Hepatocyte (in vitro differentiated cells): Measurements from ENCODE around the gene ZMYND8. TPM values are rescaled to one million over a fixed set of nuclear protein-coding genes. Genes with fewer than 3 reads are reported as not detected.
"Not testable (repeated sequence)": the region's sequence is repeated elsewhere in the genome, so short reads cannot be mapped to it uniquely, and the experiment has no call there.

ENCODE experiments used
- DNase-seq: peaks from one replicate; pipeline ENCODE4 v3.0.0-alpha.2; 2016; ENCODE audit warnings: low spot score
- H2AFZ ChIP-seq: fragments of 200-600 bp; sonication (generic); 2 replicates; pipeline ENCODE4 v1.6.0; 2016; ENCODE audit warnings: antibody characterized with exemption, mild to moderate bottlenecking
- H3K27ac ChIP-seq: fragments of 200-600 bp; sonication (generic); 2 replicates; pipeline ENCODE4 v1.5.1; 2016; ENCODE audit warnings: mild to moderate bottlenecking
- H3K27me3 ChIP-seq: fragments of 200-600 bp; sonication (generic); 2 replicates; pipeline ENCODE4 v1.6.1; 2016
- H3K36me3 ChIP-seq: fragments of 200-600 bp; sonication (generic); replicated peaks from 2 replicates; pipeline ENCODE4 v1.5.1; 2016; ENCODE audit warnings: low read depth; ENCODE audit not compliant: insufficient read depth
- H3K4me1 ChIP-seq: fragments of 200-600 bp; sonication (generic); 2 replicates; pipeline ENCODE4 v1.5.1; 2016; ENCODE audit warnings: mild to moderate bottlenecking, moderate library complexity; ENCODE audit not compliant: insufficient read depth
- H3K4me2 ChIP-seq: fragments of 200-600 bp; sonication (generic); 2 replicates; pipeline ENCODE4 v1.6.0; 2016
- H3K4me3 ChIP-seq: fragments of 200-600 bp; sonication (generic); 2 replicates; pipeline ENCODE4 v1.5.1; 2016; ENCODE audit warnings: mild to moderate bottlenecking
- H3K79me2 ChIP-seq: fragments of 200-600 bp; sonication (generic); 2 replicates; pipeline ENCODE4 v1.6.0; 2017; ENCODE audit warnings: mild to moderate bottlenecking
- H3K9me2 ChIP-seq: fragments of 200-600 bp; sonication (generic); replicated peaks from 2 replicates; pipeline ENCODE4 v1.6.0; 2017; ENCODE audit warnings: mild to moderate bottlenecking; ENCODE audit not compliant: insufficient read depth
- H3K9me3 ChIP-seq: fragments of 200-600 bp; sonication (generic); 2 replicates; pipeline ENCODE4 v1.5.1; 2016; ENCODE audit warnings: low read depth, mild to moderate bottlenecking
- H4K20me1 ChIP-seq: fragments of 200-600 bp; sonication (generic); 2 replicates; pipeline ENCODE4 v1.6.0; 2016; ENCODE audit warnings: mild to moderate bottlenecking; ENCODE audit not compliant: insufficient read depth, poor library complexity, severe bottlenecking
- CTCF ChIP-seq: fragments of 200-600 bp; sonication (generic); IDR thresholded peaks from 2 replicates; pipeline ENCODE4 v1.5.1; 2016; ENCODE audit warnings: antibody characterized with exemption, mild to moderate bottlenecking; ENCODE audit not compliant: poor library complexity
- EZH2 ChIP-seq: fragments of 200-600 bp; sonication (generic); IDR thresholded peaks from 2 replicates; pipeline ENCODE4 v1.6.1; 2016; ENCODE audit warnings: antibody characterized with exemption, mild to moderate bottlenecking, borderline replicate concordance
- EZH2phosphoT487 ChIP-seq: fragments of 200-600 bp; sonication (generic); IDR thresholded peaks from one replicate; pipeline ENCODE4 v1.6.1; 2018; ENCODE audit warnings: antibody characterized with exemption, mild to moderate bottlenecking, low read depth, moderate library complexity; ENCODE audit not compliant: unreplicated experiment, severe bottlenecking
- WGBS: methylation state at CpG from one replicate; pipeline ENCODE4 v1.1.6; 2016; ENCODE audit warnings: low lambda C conversion rate; ENCODE audit errors: missing lambda C conversion rate; 5-methylcytosine and 5-hydroxymethylcytosine counted together
- polyA plus RNA-seq: library from polyadenylated mRNA; unstranded; fragments of >200 nt; fragmentation: Nextera tagmentation; extraction: Ambion mirVana; gene quantifications from 2 replicates; pipeline ENCODE4 v1.2.1, GENCODE V29; 2016
- total RNA-seq: library from RNA; depleted of rRNA; stranded (reverse); fragments of >200 nt; gene quantifications from 2 replicates; pipeline ENCODE4 v1.2.3, GENCODE V29; 2014

The ZMYND8 gene
- total and polyA plus RNA-seq, 2 experiments from 2014 or later = 30.3 to 34.3 TPM

- no peak for DNase-seq
- H3K4me2 ChIP-seq = no peak overlapping the region
- WGBS = 98% methylated on average over 17 of the region's 17 CpGs
- peaks cover 3% of the 10 kb centered on the region for H4K20me1 ChIP-seq
- no peaks in the 10 kb centered on the region for H3K36me3 ChIP-seq
- H3K9me2 ChIP-seq = no peaks in the 10 kb centered on the region
- no peaks in the 10 kb centered on the region for H3K27me3 ChIP-seq
- no peaks in the 10 kb centered on the region for H3K79me2 ChIP-seq
- no peak for TF ChIP-seq EZH2
- no peak for TF ChIP-seq CTCF
- TF ChIP-seq EZH2phosphoT487 = no peak
- no peaks in the 10 kb centered on the region for H3K4me1 ChIP-seq
- no peak overlapping the region for H3K4me3 ChIP-seq
- H3K27ac ChIP-seq = no peak overlapping the region
- H2AFZ ChIP-seq = no peak overlapping the region
- H3K9me3 ChIP-seq = no peaks in the 10 kb centered on the region
Measured at GRCh38 chr20:47209982-47210381, 146.5 kb downstream of the ZMYND8 start.

GRCh38 chr20:47208534-47209174 lies 147.8 kb downstream of the ZMYND8 start:
- no peak overlapping the region for H2AFZ ChIP-seq
- TF ChIP-seq CTCF = no peak
- no peak for TF ChIP-seq EZH2phosphoT487
- TF ChIP-seq EZH2 = no peak
- WGBS = 96% methylated on average over 18 of the region's 18 CpGs
- no peak overlapping the region for H3K27ac ChIP-seq
- no peaks in the 10 kb centered on the region for H3K36me3 ChIP-seq
- no peak overlapping the region for H3K4me3 ChIP-seq
- H3K9me3 ChIP-seq = no peaks in the 10 kb centered on the region
- no peaks in the 10 kb centered on the region for H3K79me2 ChIP-seq
- no peaks in the 10 kb centered on the region for H3K27me3 ChIP-seq
- H3K4me2 ChIP-seq = no peak overlapping the region
- H3K9me2 ChIP-seq = no peaks in the 10 kb centered on the region
- DNase-seq = no peak
- peaks cover 3% of the 10 kb centered on the region for H4K20me1 ChIP-seq
- H3K4me1 ChIP-seq = no peaks in the 10 kb centered on the region

- Histone ChIP-seq H3K79me2 (no peaks in the 10 kb centered on the region), H4K20me1 (no peaks in the 10 kb centered on the region), H3K4me2 (no peak overlapping the region), H3K27ac (no peak overlapping the region), H2AFZ (no peak overlapping the region), H3K9me2 (no peaks in the 10 kb centered on the region), H3K4me3 (no peak overlapping the region), H3K27me3 (no peaks in the 10 kb centered on the region), H3K36me3 (no peaks in the 10 kb centered on the region), H3K9me3 (no peaks in the 10 kb centered on the region), H3K4me1 (no peaks in the 10 kb centered on the region)
- 89% methylated on average over 9 of the region's 9 CpGs for WGBS
- TF ChIP-seq EZH2phosphoT487 = no peak
- no peak for DNase-seq
Measured at GRCh38 chr20:47206962-47207641, 149.4 kb downstream of the ZMYND8 start.

GRCh38 chr20:47206552-47206951 lies 149.9 kb downstream of the ZMYND8 start:
- H3K27ac ChIP-seq, H3K9me2 ChIP-seq, H2AFZ ChIP-seq, H3K4me2 ChIP-seq, H3K9me3 ChIP-seq, H3K27me3 ChIP-seq, H3K36me3 ChIP-seq, H3K4me1 ChIP-seq, H3K79me2 ChIP-seq, H4K20me1 ChIP-seq, DNase-seq, H3K4me3 ChIP-seq: not testable (repeated sequence)
- WGBS = 88% methylated on average over 10 of the region's 10 CpGs
